Measurements from ENCODE around the gene STIM1.

The STIM1 gene

DNA sequence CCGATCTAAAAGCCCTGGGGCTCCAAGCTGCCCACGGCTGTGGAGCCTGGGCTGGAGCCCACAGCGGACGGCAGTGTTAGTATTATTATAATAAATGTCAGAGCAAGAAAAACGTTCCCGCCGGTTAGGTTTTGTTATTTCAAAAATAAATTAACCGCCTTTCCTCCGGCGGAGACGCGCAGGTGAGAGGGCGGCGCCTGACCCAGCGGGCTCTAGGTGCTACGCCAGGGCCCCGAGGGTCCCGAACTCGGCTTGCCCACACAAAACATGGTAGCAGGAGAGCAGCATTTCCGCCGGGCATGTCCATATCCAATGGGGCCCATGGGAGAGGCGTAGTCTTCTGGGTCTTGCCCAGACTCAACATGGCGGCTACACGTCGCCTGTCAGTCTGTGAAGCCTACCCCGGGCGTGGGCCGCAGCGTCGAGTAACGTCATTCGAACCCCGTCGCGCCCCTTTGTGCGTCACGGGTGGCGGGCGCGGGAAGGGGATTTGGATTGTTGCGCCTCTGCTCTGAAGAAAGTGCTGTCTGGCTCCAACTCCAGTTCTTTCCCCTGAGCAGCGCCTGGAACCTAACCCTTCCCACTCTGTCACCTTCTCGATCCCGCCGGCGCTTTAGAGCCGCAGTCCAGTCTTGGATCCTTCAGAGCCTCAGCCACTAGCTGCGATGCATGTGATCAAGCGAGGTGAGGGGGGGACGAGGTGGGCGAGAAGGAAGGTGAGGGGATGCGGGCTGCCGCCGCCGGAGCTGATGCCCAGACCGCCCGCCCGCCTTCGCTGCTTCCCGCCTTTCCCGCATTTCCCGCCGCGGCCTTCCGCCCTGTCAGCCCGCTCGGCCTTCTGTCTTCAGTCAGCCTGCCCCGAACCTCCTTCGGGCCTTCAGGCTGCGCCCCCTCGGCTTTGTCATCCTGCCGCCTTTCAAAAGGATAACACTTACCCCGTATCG is 239.2 kb downstream of the STIM1 start, which contains the start of gene RRM1:
Gene RRM1, plus strand, starts transcription at position 452 of the 944 bp plus-strand sequence. Its CDS starts 214 bp downstream, at position 666.
- peak; percentile 93 for DNase-seq (ENCODE audit: low spot score)
- TF ChIP-seq, protein P1, sequence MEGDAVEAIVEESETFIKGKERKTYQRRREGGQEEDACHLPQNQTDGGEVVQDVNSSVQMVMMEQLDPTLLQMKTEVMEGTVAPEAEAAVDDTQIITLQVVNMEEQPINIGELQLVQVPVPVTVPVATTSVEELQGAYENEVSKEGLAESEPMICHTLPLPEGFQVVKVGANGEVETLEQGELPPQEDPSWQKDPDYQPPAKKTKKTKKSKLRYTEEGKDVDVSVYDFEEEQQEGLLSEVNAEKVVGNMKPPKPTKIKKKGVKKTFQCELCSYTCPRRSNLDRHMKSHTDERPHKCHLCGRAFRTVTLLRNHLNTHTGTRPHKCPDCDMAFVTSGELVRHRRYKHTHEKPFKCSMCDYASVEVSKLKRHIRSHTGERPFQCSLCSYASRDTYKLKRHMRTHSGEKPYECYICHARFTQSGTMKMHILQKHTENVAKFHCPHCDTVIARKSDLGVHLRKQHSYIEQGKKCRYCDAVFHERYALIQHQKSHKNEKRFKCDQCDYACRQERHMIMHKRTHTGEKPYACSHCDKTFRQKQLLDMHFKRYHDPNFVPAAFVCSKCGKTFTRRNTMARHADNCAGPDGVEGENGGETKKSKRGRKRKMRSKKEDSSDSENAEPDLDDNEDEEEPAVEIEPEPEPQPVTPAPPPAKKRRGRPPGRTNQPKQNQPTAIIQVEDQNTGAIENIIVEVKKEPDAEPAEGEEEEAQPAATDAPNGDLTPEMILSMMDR (conservative IDR thresholded peaks at IDR 0.05; ENCODE audit: low read depth) = no peak
- ChIA-PET CTCF (interaction anchor here (0.7 kb wide), 2 partner anchors 17 to 642 kb away, joined by 3 to 4 read pairs; no protein-coding TSS in a partner anchor), POLR2A (ENCODE audit: low non-redundant PET) (interaction anchor here (0.6 kb wide), 1 partner anchor 8 kb away, joined by 4 read pairs; no protein-coding TSS in a partner anchor)
- H3K27ac ChIP-seq = peak within 1 kb of the TSS; percentile 95

DNA sequence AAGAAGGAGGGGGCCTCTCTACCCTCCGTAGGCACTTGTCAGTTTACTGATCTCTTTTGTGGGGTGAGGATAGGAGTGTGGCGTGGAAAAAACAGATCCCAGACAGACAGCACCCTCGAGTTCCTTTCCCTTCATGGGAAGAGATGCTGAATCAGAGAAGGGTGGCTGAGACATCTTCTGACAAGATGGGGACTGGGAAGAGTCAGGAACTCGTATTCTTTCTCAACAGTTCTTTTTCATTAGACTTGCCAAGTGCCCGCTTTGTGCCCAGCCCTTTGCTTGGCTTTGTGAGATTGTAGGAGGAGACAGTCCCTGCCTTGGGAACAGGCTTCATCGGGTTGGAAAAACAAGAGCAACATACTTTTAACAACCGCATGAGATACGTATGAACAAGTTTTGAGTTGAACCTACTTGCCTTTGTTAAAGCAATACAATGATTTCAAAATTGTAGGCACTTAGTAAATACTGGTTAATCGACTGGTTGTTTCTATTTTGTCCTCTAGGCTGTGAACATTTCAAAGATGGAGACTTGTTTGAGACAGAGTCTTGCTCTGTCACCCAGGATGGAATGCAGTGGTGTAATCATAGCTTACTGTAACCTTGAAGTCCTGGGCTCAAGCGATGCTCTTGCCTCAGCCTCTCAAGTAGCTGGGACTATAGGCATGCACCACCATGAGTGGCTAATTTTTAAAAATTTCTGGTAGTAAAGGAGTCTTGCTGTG is 240.2 kb downstream of the STIM1 start:
- H3K27ac ChIP-seq = peak overlapping the region; percentile 95
- ChIA-PET POLR2A (ENCODE audit: low non-redundant PET) (no interaction called here), CTCF (interaction anchor here (0.7 kb wide), 1 partner anchor 643 kb away, joined by 3 read pairs; no protein-coding TSS in a partner anchor)
- DNase-seq (ENCODE audit: low spot score) = peak; percentile 18
- TF ChIP-seq, protein P1 (conservative IDR thresholded peaks at IDR 0.05; ENCODE audit: low read depth) = no peak

DNA sequence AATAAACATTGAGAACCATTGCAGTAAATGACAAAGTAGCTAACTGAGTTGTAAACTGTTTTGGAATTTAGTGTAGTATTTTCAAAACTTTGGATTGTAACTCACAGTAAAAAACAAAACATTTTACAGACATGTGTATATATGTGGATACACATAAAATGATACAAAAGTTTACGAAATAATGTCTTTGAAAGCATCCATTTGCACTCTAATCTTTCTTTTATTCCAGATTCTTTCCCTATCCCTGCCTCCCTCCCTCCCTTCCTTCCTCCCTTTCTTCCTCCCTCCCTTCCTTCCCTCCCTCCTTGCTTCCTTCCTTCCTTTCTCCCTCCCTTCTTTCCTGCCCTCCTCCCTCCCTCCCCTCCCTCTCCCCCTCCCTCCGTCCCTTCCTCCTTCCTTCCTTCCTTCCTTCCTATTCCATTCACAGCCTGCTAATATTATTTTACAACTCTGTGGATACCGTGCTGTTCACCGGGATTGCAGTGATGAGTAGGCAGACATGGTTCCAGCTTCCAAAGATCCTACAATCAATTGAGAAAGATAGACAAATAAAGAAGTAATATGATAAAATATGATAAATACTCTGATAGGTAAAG is 242.7 kb downstream of the STIM1 start:
- no peak for DNase-seq (ENCODE audit: low spot score)
- H3K27ac ChIP-seq = no peak overlapping the region
- TF ChIP-seq, protein P1 (conservative IDR thresholded peaks at IDR 0.05; ENCODE audit: low read depth) = no peak
- POLR2A ChIA-PET (ENCODE audit: low non-redundant PET) = no interaction called here
- CTCF ChIA-PET = no interaction called here

DNA sequence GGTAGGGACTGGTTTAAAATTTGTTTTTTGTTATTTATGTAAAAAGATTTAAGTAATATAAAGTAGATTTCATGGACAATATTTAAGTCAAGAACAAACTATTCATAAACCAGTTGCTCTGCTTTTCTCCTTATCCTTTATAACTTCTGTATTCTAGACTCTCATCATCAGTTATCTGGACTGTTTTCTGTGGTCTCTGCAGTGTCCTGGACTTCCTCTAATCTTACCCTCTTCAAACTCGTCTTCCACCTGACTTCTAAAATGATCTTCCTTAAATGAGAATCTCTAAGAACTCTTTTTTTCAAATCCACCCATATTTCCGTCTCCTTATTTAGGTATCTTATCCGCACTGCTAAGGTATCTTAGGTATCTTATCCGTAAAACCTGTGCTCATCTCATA is 247.2 kb downstream of the STIM1 start:
- ChIA-PET POLR2A (ENCODE audit: low non-redundant PET) (interaction anchor here (0.7 kb wide), 1 partner anchor 9 kb away, joined by 4 read pairs; no protein-coding TSS in a partner anchor), CTCF (interaction anchor here (0.5 kb wide), 1 partner anchor 82 kb away, joined by 4 read pairs; no protein-coding TSS in a partner anchor)
- TF ChIP-seq, protein P1 (conservative IDR thresholded peaks at IDR 0.05; ENCODE audit: low read depth) = no peak
- no peak for DNase-seq (ENCODE audit: low spot score)
- H3K27ac ChIP-seq = no peak overlapping the region

DNA sequence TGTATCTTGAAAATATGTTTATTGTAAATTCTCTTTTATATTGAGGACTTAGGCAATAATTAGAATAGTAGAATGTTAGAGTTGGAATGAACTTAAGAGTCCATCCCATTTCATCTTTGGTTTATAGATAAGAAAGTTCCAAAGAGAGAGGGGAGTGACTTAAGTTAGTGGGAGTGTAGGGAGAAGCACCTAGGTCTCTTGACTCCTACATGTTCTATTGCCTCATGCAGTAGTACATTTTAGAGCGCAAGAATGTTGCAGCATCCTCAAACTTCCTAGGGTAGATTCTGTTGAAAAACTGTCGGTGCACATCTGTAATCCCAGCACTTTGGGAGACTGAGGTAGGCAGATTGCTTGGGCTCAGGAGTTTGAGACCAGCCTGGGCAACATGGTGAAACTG is 247.8 kb downstream of the STIM1 start:
- H3K27ac ChIP-seq = 0 out of 2 replicates have a peak overlapping the region, but pooled peaks have one; percentile 4
- ChIA-PET POLR2A (ENCODE audit: low non-redundant PET) (no interaction called here), CTCF (no interaction called here)
- TF ChIP-seq, protein P1 (conservative IDR thresholded peaks at IDR 0.05; ENCODE audit: low read depth) = no peak
- DNase-seq (ENCODE audit: low spot score) = no peak

DNA sequence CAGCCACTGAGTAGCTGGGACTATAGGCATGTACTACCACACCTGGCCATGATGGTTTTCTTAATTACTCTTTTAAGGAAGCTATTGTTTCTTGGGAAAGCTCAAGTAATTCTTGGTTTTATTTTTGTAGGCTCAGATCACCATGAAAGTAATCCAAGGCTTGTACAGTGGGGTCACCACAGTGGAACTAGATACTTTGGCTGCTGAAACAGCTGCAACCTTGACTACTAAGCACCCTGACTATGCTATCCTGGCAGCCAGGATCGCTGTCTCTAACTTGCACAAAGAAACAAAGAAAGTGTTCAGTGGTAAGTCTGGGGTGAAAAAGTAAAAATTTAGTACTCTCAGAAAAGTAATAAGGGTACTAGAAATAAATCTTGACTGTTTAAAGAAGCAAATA is 250.5 kb downstream of the STIM1 start:
- TF ChIP-seq, protein P1 (conservative IDR thresholded peaks at IDR 0.05; ENCODE audit: low read depth) = no peak
- ChIA-PET CTCF (interaction anchor here (0.6 kb wide), 1 partner anchor 424 kb away, joined by 5 read pairs; no protein-coding TSS in a partner anchor), POLR2A (ENCODE audit: low non-redundant PET) (no interaction called here)
- DNase-seq (ENCODE audit: low spot score) = no peak
- no peak overlapping the region for H3K27ac ChIP-seq
